ENCODE results near the gene MROH9.

DNA sequence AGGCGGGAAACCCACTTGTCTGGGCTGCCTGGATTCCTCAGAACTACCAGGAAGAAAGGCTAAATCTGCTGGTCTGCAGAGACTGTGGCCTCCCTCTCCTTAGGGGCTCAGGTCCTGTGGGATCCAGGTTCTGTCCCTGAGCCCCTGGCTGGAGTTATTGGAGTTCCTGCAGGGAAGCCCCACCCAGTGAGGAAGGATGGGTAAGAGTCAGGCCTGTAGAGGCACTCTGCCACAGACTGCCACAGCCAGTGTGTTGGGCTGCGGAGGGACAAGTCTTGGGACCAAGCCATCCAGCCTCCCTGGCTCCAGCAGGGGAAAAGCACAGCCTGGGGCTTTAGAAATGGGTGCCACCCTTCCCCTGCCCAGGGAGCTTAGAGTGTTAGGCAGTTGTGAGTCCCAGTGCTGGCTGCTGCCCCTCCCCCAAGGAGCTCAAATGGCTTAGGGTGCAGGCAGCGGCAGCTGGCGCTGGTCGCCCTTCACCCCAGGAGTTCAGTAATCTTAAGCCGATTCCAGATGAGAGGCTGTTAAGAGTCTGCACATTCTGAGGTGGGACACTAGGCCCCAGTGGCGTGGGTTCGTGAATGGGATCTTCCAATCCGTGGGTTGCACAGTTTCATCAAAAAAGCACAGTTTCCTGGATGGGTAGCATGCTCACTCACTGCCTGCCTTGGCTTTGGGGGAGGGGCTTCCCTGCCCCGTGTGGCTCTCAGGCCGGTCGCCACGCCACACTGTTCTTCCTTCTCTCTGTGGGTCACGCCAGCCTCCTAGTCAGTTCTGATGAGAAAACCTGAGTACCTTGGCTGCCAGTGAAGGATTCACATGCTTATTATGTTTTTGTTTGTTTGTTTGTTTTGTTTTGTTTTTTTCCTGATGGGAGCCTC lies 97.7 kb downstream of the MROH9 start:
- TF ChIP-seq FOXJ3 (CRISPR knock-in tag; IDR thresholded peaks at IDR 0.05; ENCODE audit: borderline replicate concordance) (no peak), KLF6 (CRISPR knock-in tag; IDR thresholded peaks at IDR 0.05) (no peak), ZNF773 (CRISPR knock-in tag; IDR thresholded peaks at IDR 0.05; ENCODE audit: borderline replicate concordance) (no peak), YY1 (IDR thresholded peaks at IDR 0.05; ENCODE audit: insufficient read depth, insufficient replicate concordance, low read depth, low read length) (no peak), RBM22 (optimal IDR thresholded peaks at IDR 0.05; ENCODE audit: low read length) (no peak), POLR2AphosphoS5 (IDR thresholded peaks at IDR 0.05; ENCODE audit: low read depth, low read length) (no peak), SNRNP70 (IDR thresholded peaks at IDR 0.05; ENCODE audit: low read depth, low read length) (no peak), ZBTB1 (CRISPR knock-in tag; IDR thresholded peaks at IDR 0.05; ENCODE audit: borderline replicate concordance) (no peak), NFYB (CRISPR knock-in tag; IDR thresholded peaks at IDR 0.05) (no peak), ZBTB38 (CRISPR knock-in tag; IDR thresholded peaks at IDR 0.05) (no peak)
- TF ChIP-seq, protein P1, sequence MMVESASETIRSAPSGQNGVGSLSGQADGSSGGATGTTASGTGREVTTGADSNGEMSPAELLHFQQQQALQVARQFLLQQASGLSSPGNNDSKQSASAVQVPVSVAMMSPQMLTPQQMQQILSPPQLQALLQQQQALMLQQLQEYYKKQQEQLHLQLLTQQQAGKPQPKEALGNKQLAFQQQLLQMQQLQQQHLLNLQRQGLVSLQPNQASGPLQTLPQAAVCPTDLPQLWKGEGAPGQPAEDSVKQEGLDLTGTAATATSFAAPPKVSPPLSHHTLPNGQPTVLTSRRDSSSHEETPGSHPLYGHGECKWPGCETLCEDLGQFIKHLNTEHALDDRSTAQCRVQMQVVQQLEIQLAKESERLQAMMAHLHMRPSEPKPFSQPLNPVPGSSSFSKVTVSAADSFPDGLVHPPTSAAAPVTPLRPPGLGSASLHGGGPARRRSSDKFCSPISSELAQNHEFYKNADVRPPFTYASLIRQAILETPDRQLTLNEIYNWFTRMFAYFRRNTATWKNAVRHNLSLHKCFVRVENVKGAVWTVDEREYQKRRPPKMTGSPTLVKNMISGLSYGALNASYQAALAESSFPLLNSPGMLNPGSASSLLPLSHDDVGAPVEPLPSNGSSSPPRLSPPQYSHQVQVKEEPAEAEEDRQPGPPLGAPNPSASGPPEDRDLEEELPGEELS (CRISPR knock-in tag; IDR thresholded peaks at IDR 0.05) = no peak
- TF ChIP-seq, protein P2, sequence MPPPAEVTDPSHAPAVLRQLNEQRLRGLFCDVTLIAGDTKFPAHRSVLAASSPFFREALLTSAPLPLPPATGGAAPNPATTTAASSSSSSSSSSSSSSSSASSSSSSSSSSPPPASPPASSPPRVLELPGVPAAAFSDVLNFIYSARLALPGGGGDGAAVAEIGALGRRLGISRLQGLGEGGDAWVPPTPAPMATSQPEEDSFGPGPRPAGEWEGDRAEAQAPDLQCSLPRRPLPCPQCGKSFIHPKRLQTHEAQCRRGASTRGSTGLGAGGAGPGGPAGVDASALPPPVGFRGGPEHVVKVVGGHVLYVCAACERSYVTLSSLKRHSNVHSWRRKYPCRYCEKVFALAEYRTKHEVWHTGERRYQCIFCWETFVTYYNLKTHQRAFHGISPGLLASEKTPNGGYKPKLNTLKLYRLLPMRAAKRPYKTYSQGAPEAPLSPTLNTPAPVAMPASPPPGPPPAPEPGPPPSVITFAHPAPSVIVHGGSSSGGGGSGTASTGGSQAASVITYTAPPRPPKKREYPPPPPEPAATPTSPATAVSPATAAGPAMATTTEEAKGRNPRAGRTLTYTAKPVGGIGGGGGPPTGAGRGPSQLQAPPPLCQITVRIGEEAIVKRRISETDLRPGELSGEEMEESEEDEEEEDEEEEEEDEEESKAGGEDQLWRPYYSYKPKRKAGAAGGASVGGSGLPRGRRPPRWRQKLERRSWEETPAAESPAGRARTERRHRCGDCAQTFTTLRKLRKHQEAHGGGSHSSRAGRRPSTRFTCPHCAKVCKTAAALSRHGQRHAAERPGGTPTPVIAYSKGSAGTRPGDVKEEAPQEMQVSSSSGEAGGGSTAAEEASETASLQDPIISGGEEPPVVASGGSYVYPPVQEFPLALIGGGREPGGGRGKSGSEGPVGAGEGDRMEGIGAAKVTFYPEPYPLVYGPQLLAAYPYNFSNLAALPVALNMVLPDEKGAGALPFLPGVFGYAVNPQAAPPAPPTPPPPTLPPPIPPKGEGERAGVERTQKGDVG (CRISPR knock-in tag; IDR thresholded peaks at IDR 0.05; ENCODE audit: borderline replicate concordance) = no peak
- TF ChIP-seq, protein P3, sequence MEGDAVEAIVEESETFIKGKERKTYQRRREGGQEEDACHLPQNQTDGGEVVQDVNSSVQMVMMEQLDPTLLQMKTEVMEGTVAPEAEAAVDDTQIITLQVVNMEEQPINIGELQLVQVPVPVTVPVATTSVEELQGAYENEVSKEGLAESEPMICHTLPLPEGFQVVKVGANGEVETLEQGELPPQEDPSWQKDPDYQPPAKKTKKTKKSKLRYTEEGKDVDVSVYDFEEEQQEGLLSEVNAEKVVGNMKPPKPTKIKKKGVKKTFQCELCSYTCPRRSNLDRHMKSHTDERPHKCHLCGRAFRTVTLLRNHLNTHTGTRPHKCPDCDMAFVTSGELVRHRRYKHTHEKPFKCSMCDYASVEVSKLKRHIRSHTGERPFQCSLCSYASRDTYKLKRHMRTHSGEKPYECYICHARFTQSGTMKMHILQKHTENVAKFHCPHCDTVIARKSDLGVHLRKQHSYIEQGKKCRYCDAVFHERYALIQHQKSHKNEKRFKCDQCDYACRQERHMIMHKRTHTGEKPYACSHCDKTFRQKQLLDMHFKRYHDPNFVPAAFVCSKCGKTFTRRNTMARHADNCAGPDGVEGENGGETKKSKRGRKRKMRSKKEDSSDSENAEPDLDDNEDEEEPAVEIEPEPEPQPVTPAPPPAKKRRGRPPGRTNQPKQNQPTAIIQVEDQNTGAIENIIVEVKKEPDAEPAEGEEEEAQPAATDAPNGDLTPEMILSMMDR (CRISPR knock-in tag; IDR thresholded peaks at IDR 0.05) = no peak
- TF ChIP-seq, protein P4, sequence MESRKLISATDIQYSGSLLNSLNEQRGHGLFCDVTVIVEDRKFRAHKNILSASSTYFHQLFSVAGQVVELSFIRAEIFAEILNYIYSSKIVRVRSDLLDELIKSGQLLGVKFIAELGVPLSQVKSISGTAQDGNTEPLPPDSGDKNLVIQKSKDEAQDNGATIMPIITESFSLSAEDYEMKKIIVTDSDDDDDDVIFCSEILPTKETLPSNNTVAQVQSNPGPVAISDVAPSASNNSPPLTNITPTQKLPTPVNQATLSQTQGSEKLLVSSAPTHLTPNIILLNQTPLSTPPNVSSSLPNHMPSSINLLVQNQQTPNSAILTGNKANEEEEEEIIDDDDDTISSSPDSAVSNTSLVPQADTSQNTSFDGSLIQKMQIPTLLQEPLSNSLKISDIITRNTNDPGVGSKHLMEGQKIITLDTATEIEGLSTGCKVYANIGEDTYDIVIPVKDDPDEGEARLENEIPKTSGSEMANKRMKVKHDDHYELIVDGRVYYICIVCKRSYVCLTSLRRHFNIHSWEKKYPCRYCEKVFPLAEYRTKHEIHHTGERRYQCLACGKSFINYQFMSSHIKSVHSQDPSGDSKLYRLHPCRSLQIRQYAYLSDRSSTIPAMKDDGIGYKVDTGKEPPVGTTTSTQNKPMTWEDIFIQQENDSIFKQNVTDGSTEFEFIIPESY (CRISPR knock-in tag; IDR thresholded peaks at IDR 0.05) = no peak
